ENCODE results near the gene FIBIN.
"Not testable (repeated sequence)": the region's sequence is repeated elsewhere in the genome, so short reads cannot be mapped to it uniquely, and the experiment has no call there.

Gene FIBIN

GRCh38 chr11:26963764-26964163 is 30.1 kb upstream of the FIBIN start:
- Mint-ChIP-seq H3K4me1 (no peaks in the 10 kb centered on the region), H3K4me3 (no peak overlapping the region), H3K27me3 (no peaks in the 10 kb centered on the region), H3K9me3 (no peaks in the 10 kb centered on the region), H3K27ac (no peak overlapping the region), H3K36me3 (no peaks in the 10 kb centered on the region)
- ATAC-seq (replicated peaks) (no peak), DNase-seq (no peak)

DNA sequence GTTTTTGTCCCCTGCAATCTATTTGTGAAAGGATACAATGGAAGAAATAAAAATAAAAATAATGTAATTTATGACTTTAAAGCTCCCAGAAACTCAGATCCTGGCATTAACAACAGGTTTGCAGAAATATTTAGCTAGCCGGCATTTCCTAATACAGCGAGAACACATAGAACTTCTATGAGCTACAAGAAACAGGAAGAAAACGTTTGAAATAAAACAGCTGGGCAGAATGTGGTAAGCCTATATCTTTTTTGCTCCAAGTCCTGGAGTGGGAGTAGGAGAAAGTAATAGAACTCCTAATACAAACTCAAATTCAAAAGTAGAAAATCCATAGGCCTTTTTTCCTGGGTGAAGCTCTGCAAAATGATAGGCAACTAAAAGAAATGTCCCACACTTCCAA is 29.6 kb upstream of the FIBIN start:
- no peaks in the 10 kb centered on the region for H3K4me1 Mint-ChIP-seq
- H3K36me3 Mint-ChIP-seq: no peaks in the 10 kb centered on the region
- H3K4me3 Mint-ChIP-seq: no peak overlapping the region
- no peaks in the 10 kb centered on the region for H3K27me3 Mint-ChIP-seq
- no peak overlapping the region for H3K27ac Mint-ChIP-seq
- H3K9me3 Mint-ChIP-seq: no peaks in the 10 kb centered on the region
- no peak for DNase-seq
- no peak for ATAC-seq (replicated peaks)

- ATAC-seq (replicated peaks); H3K4me3 Mint-ChIP-seq; H3K27ac Mint-ChIP-seq; H3K4me1 Mint-ChIP-seq; H3K9me3 Mint-ChIP-seq; H3K36me3 Mint-ChIP-seq; H3K27me3 Mint-ChIP-seq; DNase-seq: not testable (repeated sequence)
Measured at GRCh38 chr11:26964847-26965485, 28.9 kb upstream of the FIBIN start.

GRCh38 chr11:26971961-26972360 is 22.0 kb upstream of the FIBIN start:
- H3K4me3 Mint-ChIP-seq: no peak overlapping the region
- ATAC-seq (replicated peaks): no peak
- no peak for DNase-seq
- no peaks in the 10 kb centered on the region for H3K27me3 Mint-ChIP-seq
- no peaks in the 10 kb centered on the region for H3K4me1 Mint-ChIP-seq
- peaks cover 0 to 2% of the 10 kb centered on the region in 2 donors for H3K9me3 Mint-ChIP-seq
- H3K36me3 Mint-ChIP-seq: no peaks in the 10 kb centered on the region
- no peak overlapping the region for H3K27ac Mint-ChIP-seq

DNA sequence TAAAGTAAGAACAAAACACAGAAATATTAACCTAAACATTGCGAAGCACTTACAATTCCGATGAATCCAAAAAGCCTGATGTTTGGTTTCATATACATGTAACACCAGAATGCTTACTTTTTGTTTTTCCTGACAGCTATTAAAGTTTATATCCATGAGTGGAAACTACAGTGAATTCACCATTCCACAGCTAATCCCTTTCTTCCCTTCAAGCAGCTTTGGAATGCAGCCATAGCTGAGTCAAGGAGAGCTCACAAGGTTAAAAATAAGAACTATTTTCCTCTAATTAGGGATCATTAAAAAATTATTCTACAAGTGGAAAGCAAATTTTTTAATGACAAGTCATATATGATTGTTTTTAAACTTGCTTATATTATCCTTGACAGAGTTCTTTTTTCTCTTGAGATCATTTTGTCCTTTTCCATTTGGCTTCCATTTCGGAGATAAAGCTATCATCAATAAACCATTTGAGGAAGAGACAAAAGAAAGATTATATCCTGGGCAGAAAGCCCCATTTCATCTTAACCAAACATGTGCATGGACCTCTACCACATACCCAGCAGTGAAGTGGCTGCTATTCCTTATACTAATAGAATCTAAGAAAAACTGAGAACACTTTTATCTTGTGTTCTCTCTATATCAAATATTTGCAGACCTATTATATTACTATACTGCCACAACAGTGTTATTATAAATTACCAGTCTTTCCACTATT is 19.7 kb upstream of the FIBIN start:
- no peaks in the 10 kb centered on the region for H3K36me3 Mint-ChIP-seq
- no peak overlapping the region for H3K4me3 Mint-ChIP-seq
- no peak for DNase-seq
- H3K27me3 Mint-ChIP-seq: no peaks in the 10 kb centered on the region
- ATAC-seq (replicated peaks): no peak
- peaks cover 4% of the 10 kb centered on the region in 2 donors for H3K9me3 Mint-ChIP-seq
- no peaks in the 10 kb centered on the region for H3K4me1 Mint-ChIP-seq
- H3K27ac Mint-ChIP-seq: no peak overlapping the region

DNA sequence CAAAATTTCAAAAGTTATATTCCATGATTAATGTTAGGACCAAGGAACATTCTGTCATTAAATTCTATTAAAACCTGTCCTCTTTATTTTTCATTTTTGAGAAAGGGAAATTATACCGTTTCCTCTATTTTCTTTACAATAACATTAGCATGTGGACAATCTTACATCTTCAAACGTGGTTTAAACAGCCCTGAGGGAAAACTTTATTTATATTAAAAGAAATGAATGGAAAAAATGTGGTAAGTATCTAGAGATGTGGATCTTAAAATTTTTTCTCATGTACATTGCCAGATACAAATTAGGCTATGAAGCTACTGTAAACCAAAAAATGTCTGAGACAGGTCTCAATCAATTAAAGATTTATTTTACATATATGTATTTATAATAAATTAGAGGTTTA is 18.9 kb upstream of the FIBIN start:
- Mint-ChIP-seq H3K27me3 (no peaks in the 10 kb centered on the region), H3K9me3 (peaks cover 5 to 7% of the 10 kb centered on the region in 2 donors), H3K4me1 (no peaks in the 10 kb centered on the region), H3K27ac (no peak overlapping the region), H3K36me3 (no peaks in the 10 kb centered on the region), H3K4me3 (no peak overlapping the region)
- no peak for ATAC-seq (replicated peaks)
- no peak for DNase-seq

GRCh38 chr11:26976389-26976788 is 17.5 kb upstream of the FIBIN start:
- H3K9me3 Mint-ChIP-seq: peaks cover 5 to 7% of the 10 kb centered on the region in 2 donors
- no peak for DNase-seq
- no peaks in the 10 kb centered on the region for H3K36me3 Mint-ChIP-seq
- ATAC-seq (replicated peaks): no peak
- H3K27me3 Mint-ChIP-seq: no peaks in the 10 kb centered on the region
- no peak overlapping the region for H3K4me3 Mint-ChIP-seq
- H3K4me1 Mint-ChIP-seq: no peaks in the 10 kb centered on the region
- no peak overlapping the region for H3K27ac Mint-ChIP-seq

GRCh38 chr11:26977209-26977608 is 16.7 kb upstream of the FIBIN start:
- not testable (repeated sequence) for ATAC-seq (replicated peaks); DNase-seq; H3K27me3 Mint-ChIP-seq; H3K4me3 Mint-ChIP-seq; H3K36me3 Mint-ChIP-seq; H3K27ac Mint-ChIP-seq; H3K4me1 Mint-ChIP-seq
- H3K9me3 Mint-ChIP-seq: peaks cover 7 to 13% of the 10 kb centered on the region in 2 donors

GRCh38 chr11:26983645-26984044 is 10.3 kb upstream of the FIBIN start:
- DNase-seq: no peak
- no peaks in the 10 kb centered on the region for H3K27me3 Mint-ChIP-seq
- no peak overlapping the region for H3K27ac Mint-ChIP-seq
- no peaks in the 10 kb centered on the region for H3K4me1 Mint-ChIP-seq
- H3K9me3 Mint-ChIP-seq: peaks cover 10 to 25% of the 10 kb centered on the region in 2 donors
- H3K4me3 Mint-ChIP-seq: no peak overlapping the region
- no peaks in the 10 kb centered on the region for H3K36me3 Mint-ChIP-seq
- ATAC-seq (replicated peaks): no peak

- H3K36me3 Mint-ChIP-seq: no peaks in the 10 kb centered on the region
- ATAC-seq (replicated peaks) (no peak), DNase-seq (no peak)
- H3K9me3 Mint-ChIP-seq: peaks cover 6 to 21% of the 10 kb centered on the region in 2 donors
- no peak overlapping the region for H3K4me3 Mint-ChIP-seq
- no peaks in the 10 kb centered on the region for H3K4me1 Mint-ChIP-seq
- H3K27ac Mint-ChIP-seq: no peak overlapping the region
- H3K27me3 Mint-ChIP-seq: no peaks in the 10 kb centered on the region
Measured at GRCh38 chr11:26985470-26985869, 8.4 kb upstream of the FIBIN start.

- H3K27ac Mint-ChIP-seq: no peak overlapping the region
- peaks cover 6 to 21% of the 10 kb centered on the region in 2 donors for H3K9me3 Mint-ChIP-seq
- ATAC-seq (replicated peaks) (no peak), DNase-seq (no peak)
- H3K4me3 Mint-ChIP-seq: no peak overlapping the region
- no peaks in the 10 kb centered on the region for H3K27me3 Mint-ChIP-seq
- no peaks in the 10 kb centered on the region for H3K4me1 Mint-ChIP-seq
- H3K36me3 Mint-ChIP-seq: no peaks in the 10 kb centered on the region
Measured at GRCh38 chr11:26985943-26986342, 8.0 kb upstream of the FIBIN start.

DNA sequence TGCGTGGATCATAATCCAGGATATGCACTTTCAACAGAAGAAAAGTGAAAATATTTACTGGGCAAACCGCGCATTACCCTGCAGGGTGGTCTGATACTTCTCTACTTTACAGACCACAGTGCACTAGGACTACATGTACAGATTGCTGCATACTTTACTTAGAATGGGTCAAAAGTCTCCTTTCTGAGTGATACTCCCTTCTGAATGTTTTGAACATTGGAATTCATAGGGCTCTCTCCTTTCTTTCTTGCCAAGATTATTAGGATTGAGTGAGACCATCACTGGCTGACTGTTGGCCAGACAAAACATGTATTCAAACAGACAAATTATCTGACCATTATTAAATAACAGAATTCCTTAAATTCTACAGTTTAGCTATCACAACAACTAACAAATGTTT is 6.6 kb upstream of the FIBIN start:
- no peak overlapping the region for H3K27ac Mint-ChIP-seq
- ATAC-seq (replicated peaks) (no peak), DNase-seq (no peak)
- H3K36me3 Mint-ChIP-seq: no peaks in the 10 kb centered on the region
- no peak overlapping the region for H3K4me3 Mint-ChIP-seq
- H3K4me1 Mint-ChIP-seq: no peaks in the 10 kb centered on the region
- H3K9me3 Mint-ChIP-seq: peaks cover 5 to 15% of the 10 kb centered on the region in 2 donors
- H3K27me3 Mint-ChIP-seq: no peaks in the 10 kb centered on the region

- no peak overlapping the region for H3K4me3 Mint-ChIP-seq
- ATAC-seq (replicated peaks): no peak
Measured at GRCh38 chr11:26987731-26988130, 6.2 kb upstream of the FIBIN start.

GRCh38 chr11:26992031-26992541 is 1.8 kb upstream of the FIBIN start:
- H3K27me3 Mint-ChIP-seq: no peaks in the 10 kb centered on the region
- H3K36me3 Mint-ChIP-seq: no peaks in the 10 kb centered on the region
- H3K27ac Mint-ChIP-seq: no peak overlapping the region
- H3K4me3 Mint-ChIP-seq: no peak overlapping the region
- H3K4me1 Mint-ChIP-seq: no peaks in the 10 kb centered on the region
- ATAC-seq (replicated peaks) (no peak), DNase-seq (no peak)
- H3K9me3 Mint-ChIP-seq: no peaks in the 10 kb centered on the region

More at GRCh38 chr11:26987731-26988130, 6.2 kb upstream of the FIBIN start:
- Mint-ChIP-seq H3K9me3 (peaks cover 5 to 11% of the 10 kb centered on the region in 2 donors), H3K27me3 (no peaks in the 10 kb centered on the region), H3K4me1 (no peaks in the 10 kb centered on the region), H3K36me3 (no peaks in the 10 kb centered on the region), H3K27ac (no peak overlapping the region)
- DNase-seq: no peak

- Mint-ChIP-seq H3K9me3 (no peaks in the 10 kb centered on the region), H3K27ac (no peak overlapping the region), H3K27me3 (no peaks in the 10 kb centered on the region), H3K4me1 (no peaks in the 10 kb centered on the region), H3K4me3 (no peak overlapping the region), H3K36me3 (no peaks in the 10 kb centered on the region)
- ATAC-seq (replicated peaks): no peak
- no peak for DNase-seq
Measured at GRCh38 chr11:26994631-26995095, 751 bp downstream of the FIBIN start.

Measured in stimulated activated naive B cell treated with anti-CD40 and anti-IgM and Interleukin-4, amounts not matched to agents 10 μg/mL and 1 μg/mL and 100 μg/mL, for 72 hours (primary cell).